HL-60/S4 (cell line): ENCODE measurements around the gene TRIP11.

Source experiments
- in situ Hi-C: fragments of 300-500 bp; cut with MboI; formaldehyde crosslinking; loops from 2 replicates; pipeline ENCODE4 v1.14.3; 2022; ENCODE audit warnings: low sequenced_read_pairs

TRIP11 gene

GRCh38 chr14:91961297-91962220 lies 78.3 kb downstream of the TRIP11 start:
- in situ Hi-C loops: no loop called here

- in situ Hi-C loops: no loop called here
These were observed 82.0 kb downstream of the TRIP11 start for GRCh38 chr14:91957876-91958313.

GRCh38 chr14:91956616-91957015 lies 83.2 kb downstream of the TRIP11 start:
- in situ Hi-C loops: no loop called here

- in situ Hi-C loops: no loop called here
These were observed 84.7 kb downstream of the TRIP11 start for GRCh38 chr14:91955168-91955567.

GRCh38 chr14:91953170-91953985 lies 86.5 kb downstream of the TRIP11 start:
- in situ Hi-C loops: no loop called here

- in situ Hi-C loops: no loop called here
These were observed 92.2 kb downstream of the TRIP11 start, which contains the start of gene FBLN5 for GRCh38 chr14:91947475-91948184. Gene FBLN5 (minus strand): TSS chr14:91947694. CDS start chr14:91947229, 465 bp downstream.

- in situ Hi-C loops: no loop called here
These were observed 93.0 kb downstream of the TRIP11 start for GRCh38 chr14:91946622-91947474.

- in situ Hi-C loops: no loop called here
These were observed 93.9 kb downstream of the TRIP11 start for GRCh38 chr14:91945751-91946621.

- in situ Hi-C loops: no loop called here
These were observed 96.9 kb downstream of the TRIP11 start for GRCh38 chr14:91942946-91943345.

GRCh38 chr14:91942128-91942527 lies 97.7 kb downstream of the TRIP11 start:
- in situ Hi-C loops: no loop called here

- in situ Hi-C loops: no loop called here
These were observed 99.7 kb downstream of the TRIP11 start for GRCh38 chr14:91940209-91940608.

GRCh38 chr14:91935586-91935985 lies 104.3 kb downstream of the TRIP11 start:
- in situ Hi-C loops: no loop called here

- in situ Hi-C loops: no loop called here
These were observed 105.1 kb downstream of the TRIP11 start for GRCh38 chr14:91934554-91935285.

GRCh38 chr14:91931478-91932088 lies 108.3 kb downstream of the TRIP11 start:
- in situ Hi-C loops: no loop called here

- in situ Hi-C loops: no loop called here
These were observed 110.2 kb downstream of the TRIP11 start for GRCh38 chr14:91929700-91930099.

GRCh38 chr14:91927800-91928199 lies 112.1 kb downstream of the TRIP11 start:
- in situ Hi-C loops: no loop called here

- in situ Hi-C loops: no loop called here
These were observed 112.7 kb downstream of the TRIP11 start for GRCh38 chr14:91927191-91927590.
